Activated CD4-positive, alpha-beta T cell treated with anti-CD3 and anti-CD28 coated beads for 48 hours (primary cell): Measurements from ENCODE around the gene TOX2.

Experiments used
- DNase-seq: peaks from one replicate; pipeline ENCODE4 v3.0.0-alpha.2; 2020

Gene TOX2

GRCh38 chr20:43982016-43982415 lies 67.4 kb downstream of the TOX2 start:
- no peak for DNase-seq

DNA sequence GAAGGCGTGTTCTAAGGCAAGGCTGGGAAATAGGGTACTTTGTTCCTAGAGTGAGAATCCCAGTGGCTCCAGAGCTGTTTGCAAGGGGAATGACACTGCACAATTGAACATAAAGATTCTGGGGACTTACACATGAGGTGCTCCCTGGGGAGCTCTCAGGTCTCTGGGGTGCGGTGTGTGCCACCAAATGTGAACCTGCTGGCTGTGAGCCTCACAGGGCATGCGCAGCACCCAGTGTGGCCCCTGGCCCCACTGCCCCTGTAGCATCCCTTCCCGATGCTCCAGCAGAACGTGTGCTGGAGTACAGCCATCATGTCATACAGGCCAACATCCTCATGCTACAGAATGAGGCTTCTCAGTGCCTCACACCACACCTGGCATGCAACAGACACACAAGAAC lies 68.2 kb downstream of the TOX2 start:
- no peak for DNase-seq

- peak; percentile 76 for DNase-seq
These were observed 68.7 kb downstream of the TOX2 start for GRCh38 chr20:43983359-43983758.

DNA sequence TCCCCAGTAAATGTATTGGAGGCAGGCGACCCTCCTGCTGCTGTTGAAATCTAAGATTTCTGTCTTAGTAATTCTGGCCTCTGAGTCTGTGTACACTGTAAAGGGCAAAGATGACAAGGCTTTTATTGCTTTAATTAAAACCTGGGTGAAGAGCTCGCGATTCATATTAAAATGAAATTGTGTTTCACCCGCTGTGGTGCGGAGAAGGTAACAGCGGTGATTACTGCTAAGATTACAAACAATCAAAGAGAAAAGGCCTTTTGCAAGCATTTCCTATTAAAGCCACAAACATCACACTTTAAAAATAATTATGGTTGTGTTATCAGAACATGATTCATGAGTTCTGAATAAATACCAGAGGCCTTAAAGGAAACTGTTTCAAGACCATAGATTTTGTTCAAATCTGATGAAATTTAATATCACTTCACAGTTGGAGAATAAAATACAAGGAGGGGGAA lies 69.3 kb downstream of the TOX2 start:
- DNase-seq, result no peak

- no peak for DNase-seq
These were observed 69.9 kb downstream of the TOX2 start for GRCh38 chr20:43984587-43984986.

DNA sequence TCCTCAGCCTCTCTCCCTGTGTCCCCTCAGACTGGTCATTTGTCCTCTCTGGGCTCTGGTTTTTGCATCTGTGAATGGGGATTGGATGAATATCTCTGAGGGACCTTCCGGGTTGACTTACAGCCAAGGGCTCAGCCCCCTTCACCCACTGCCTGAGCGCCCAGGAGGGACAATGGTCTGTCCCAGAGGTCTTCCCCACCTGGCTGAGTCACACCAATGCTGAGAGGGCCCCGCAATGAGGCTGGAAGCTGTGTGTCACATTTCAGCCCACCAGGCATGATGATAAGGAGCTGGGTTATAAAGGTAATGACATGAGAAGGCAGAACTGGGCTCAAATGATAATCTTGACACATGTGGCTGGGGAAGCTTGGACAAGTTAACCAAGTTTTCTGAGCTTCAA lies 70.5 kb downstream of the TOX2 start:
- no peak for DNase-seq

- DNase-seq, result no peak
These were observed 71.1 kb downstream of the TOX2 start for GRCh38 chr20:43985608-43986316.

GRCh38 chr20:43987018-43987417 lies 72.4 kb downstream of the TOX2 start:
- DNase-seq, result no peak

- no peak for DNase-seq
These were observed 72.9 kb downstream of the TOX2 start for GRCh38 chr20:43987531-43987930.

GRCh38 chr20:43988451-43988850 lies 73.8 kb downstream of the TOX2 start:
- peak; percentile 50 for DNase-seq

- DNase-seq, result no peak
These were observed 74.2 kb downstream of the TOX2 start for GRCh38 chr20:43988867-43989266.

DNA sequence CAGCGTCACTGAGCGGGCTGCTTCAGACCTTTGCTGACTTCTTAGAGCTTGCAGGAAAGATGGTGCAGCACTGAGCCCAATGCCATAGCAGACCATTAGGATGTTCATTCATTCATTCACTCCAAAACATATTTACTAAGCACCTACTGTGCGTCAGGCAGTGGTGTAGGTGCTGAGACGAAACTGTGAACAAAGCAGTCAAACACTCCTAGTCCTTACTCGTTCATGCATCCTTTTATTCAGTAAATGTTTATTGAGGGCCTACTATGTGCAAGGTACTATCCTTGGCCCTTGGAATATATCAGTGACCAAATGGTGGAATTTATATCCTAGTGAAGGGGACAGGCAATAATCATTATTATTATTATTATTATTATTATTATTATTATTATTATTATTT lies 76.6 kb downstream of the TOX2 start:
- no peak for DNase-seq

DNA sequence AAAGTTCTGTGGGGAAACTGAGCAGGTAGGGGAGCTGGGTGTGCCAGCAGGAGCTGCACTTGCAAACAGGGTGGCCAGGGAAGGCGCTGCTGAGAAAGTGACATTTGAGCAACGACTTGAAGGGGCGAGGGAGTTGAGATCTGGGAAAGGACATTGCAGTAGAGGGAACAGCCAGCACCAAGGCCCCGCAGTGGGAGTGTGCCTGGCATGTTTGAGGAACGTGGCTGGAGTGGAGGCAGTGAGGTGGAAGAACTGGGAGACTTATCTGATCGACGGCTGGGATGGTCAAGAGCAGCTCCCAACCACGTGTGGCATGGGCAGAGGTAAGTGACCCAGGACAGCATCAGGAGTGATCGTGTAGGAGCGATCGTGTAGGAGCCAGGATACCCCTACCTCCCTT lies 77.3 kb downstream of the TOX2 start:
- no peak for DNase-seq

DNA sequence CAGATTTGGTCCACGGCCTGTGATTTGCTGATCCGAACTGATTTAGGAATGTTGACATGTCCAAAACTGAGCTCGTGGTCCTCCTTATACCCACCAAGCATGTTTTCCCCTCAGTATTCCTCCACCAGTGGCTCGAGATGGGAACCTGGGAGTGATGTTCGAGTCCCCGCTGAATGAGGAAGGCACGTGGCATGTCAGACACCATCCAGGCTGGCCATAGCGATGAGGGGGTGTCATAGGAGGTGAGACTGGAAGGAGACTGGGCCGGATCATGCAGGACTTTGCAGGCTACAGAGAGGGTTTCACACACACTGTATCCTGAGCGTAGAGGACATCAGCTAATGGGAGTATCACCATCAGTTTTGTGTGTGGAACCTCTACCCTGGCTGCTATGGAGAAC lies 78.2 kb downstream of the TOX2 start:
- DNase-seq, result no peak

- DNase-seq, result no peak
These were observed 78.9 kb downstream of the TOX2 start for GRCh38 chr20:43993560-43993959.

- no peak for DNase-seq
These were observed 79.9 kb downstream of the TOX2 start for GRCh38 chr20:43994486-43995100.

GRCh38 chr20:43995645-43996044 lies 81.0 kb downstream of the TOX2 start:
- DNase-seq, result no peak

- DNase-seq, result no peak
These were observed 81.7 kb downstream of the TOX2 start for GRCh38 chr20:43996240-43996930.

- DNase-seq, result no peak
These were observed 85.2 kb downstream of the TOX2 start for GRCh38 chr20:43999848-44000247.

GRCh38 chr20:44001667-44002596 lies 87.3 kb downstream of the TOX2 start:
- DNase-seq, result no peak

GRCh38 chr20:44002861-44003260 lies 88.2 kb downstream of the TOX2 start:
- no peak for DNase-seq

DNA sequence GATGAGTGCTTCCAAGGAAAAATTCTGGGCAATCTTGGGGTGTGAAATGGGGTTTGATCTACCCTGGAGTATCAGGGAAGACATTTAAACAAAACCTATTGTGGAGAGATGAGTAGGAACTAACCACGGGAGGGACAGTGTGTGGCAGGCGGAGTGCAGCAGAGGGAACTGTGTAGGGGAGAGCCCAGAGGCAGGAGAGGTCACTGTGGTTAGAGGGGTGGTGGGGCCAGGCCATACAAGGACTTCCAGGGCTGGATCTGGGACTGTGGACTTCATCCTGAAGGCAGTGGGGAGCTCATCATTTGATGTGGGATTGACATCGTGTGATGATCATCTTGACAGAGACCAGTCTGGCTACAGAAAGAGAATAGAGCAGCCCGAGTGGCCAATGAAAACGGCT lies 89.0 kb downstream of the TOX2 start:
- no peak for DNase-seq

DNA sequence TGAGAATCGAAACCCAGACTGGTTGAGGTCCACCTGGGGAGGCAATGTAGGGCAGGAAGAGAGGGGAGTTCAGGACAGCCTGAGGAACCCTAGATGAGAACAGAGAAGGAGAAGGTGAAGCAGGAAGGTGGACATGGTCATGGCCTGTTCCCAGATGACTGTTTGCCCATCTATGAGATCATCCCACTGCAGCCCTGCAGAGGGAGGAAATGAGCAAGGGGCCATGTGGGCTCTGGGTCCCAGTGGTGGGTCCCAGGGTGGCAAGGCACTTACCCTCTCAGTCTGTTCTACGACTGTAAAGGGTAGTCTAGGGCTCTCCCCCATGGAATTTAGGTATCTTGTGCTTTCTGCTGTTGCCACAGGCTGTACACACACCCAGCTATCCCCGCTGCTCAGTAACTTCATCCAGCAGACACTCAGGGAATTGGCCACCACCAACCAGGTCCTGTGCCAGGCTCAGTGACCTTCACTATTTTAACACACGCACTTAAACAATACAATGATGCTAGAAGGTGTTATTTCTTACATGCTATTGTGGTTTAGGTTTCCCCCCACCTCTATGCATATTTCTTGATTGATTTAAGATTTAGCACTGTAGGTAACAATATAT lies 89.8 kb downstream of the TOX2 start:
- no peak for DNase-seq
